Left ventricle myocardium inferior (tissue), 1 donor: ENCODE measurements around the gene ARL6. TPM values are rescaled to one million over a fixed set of nuclear protein-coding genes. Genes with fewer than 3 reads are reported as not detected.

Source experiments
- DNase-seq: peaks from one replicate; pipeline ENCODE4 v3.0.0-alpha.2; 2020
- H3K27ac ChIP-seq: fragments of 200-600 bp; replicated peaks from 2 replicates; pipeline ENCODE4 v1.8.0; 2021
- H3K27me3 ChIP-seq: fragments of 200-600 bp; 2 replicates; pipeline ENCODE4 v1.8.0; 2021; ENCODE audit warnings: low read depth
- H3K36me3 ChIP-seq: fragments of 200-600 bp; 2 replicates; pipeline ENCODE4 v1.8.0; 2021
- H3K4me1 ChIP-seq: fragments of 200-600 bp; 2 replicates; pipeline ENCODE4 v1.8.0; 2021
- H3K4me3 ChIP-seq: fragments of 200-600 bp; 2 replicates; pipeline ENCODE4 v1.8.0; 2021; ENCODE audit warnings: mild to moderate bottlenecking, moderate library complexity
- H3K9me3 ChIP-seq: fragments of 200-600 bp; replicated peaks from 2 replicates; pipeline ENCODE4 v1.8.0; 2021
- intact Hi-C: fragments of 100-400 bp; cut with micrococcal nuclease; formaldehyde crosslinking; loops from one replicate; pipeline ENCODE4 v1.11.0; 2022
- long read RNA-seq: library from polyadenylated mRNA; unstranded; transcript quantifications from one replicate; pipeline ENCODE4 v2.0.0, GENCODE V29; 2021
- total RNA-seq: library from RNA; stranded (reverse); fragmentation: NEBNext Ultra II Directional; extraction: Animal tissue kit (Norgen Biotek cat#: 25700); gene quantifications from one replicate; pipeline ENCODE4 v1.2.1, GENCODE V29; 2021
- TF ChIP-seq, protein P1 (sequence below): fragments of 200-600 bp; IDR thresholded peaks from 2 replicates; pipeline ENCODE4 v1.8.0; 2021; ENCODE audit warnings: antibody characterized with exemption, mild to moderate bottlenecking, borderline replicate concordance
- donor health status: DM: no; HTN: yes; CAD: no; lungs with severe emphysema.

Gene ARL6, protein sequence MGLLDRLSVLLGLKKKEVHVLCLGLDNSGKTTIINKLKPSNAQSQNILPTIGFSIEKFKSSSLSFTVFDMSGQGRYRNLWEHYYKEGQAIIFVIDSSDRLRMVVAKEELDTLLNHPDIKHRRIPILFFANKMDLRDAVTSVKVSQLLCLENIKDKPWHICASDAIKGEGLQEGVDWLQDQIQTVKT
- 3.8 TPM for total RNA-seq
- long read RNA-seq, full-length matches to known transcripts: 7 of 10 reads
- long read RNA-seq, partial matches to known transcripts: 0 of 10 reads
- long read RNA-seq, other reads (novel, unspliced or antisense): 3 of 10 reads

DNA sequence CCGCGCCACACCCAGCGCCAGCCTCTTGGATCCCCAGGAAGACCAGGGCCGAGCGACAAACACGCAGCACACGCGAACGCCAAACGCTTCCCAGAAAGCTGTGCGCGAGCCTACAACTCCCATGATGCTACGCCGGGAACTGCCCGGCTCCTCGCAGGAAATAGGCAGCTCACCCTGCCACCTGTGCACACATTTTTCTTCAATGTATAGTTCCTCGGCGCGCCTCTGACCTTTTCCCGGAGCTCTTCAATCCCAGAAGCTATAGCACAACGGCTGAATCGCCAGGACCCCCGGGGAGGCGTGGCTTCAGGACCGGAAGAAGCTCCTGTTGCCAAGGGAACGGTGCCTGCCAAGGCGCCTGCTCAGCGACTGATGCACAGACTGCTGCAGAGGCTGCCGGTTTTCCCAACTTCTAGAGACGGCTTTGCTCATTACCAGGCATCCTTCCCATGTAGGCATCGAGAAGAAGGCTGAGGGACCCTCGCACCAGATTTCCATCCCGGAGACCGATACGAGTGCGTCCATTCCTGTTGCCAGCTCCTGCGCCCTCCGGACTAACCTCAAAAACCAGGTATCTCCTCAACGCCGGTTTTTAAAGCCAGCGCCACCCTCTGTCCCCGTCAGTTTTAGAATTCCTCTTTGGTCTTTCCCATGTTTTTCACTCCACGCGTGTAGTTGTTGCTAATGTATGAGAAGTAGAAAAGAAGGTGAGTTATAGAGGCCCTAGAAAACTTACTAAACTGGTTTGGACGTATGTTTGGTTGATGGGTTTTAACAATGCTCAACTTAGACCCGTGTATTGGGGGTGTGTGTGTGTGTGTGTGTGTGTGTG lies at the start of gene ARL6:
Gene ARL6 (plus strand): TSS at position 352 of the 832 bp plus-strand sequence. CDS start 3,350 bp downstream, outside the sequence.
- intact Hi-C loops: no loop called here
- no peaks in the 10 kb centered on the region for H3K27me3 ChIP-seq

DNA sequence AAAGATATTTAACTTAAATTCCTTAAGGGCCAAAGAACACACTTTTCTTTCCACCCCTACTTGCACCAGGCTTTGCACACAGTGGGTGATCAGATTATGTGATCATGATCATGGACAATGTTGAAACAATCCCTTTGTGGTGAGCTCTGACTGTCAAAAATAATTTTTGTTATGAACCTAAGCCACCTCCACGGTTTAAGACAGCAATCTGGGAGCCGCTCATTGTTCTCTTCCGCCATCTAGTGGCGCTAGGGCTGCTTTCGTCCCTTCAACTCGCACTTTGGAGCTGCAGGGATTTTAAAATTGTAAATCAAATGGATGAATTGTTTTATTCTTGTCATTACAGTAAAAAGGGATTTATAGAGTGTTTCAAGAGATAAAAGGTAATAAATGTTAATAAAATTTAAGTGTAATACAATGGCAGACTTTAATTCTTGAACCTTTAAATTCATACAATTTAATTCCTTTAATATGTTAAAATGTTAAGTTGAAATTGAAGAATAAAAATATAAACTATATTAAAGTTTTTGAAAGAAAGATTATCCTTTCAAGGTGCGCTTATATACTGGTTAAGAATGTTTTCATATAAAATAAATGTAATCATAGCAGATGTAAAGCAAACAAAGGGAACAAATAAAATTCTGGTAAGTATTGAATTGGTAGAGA lies 45.3 kb upstream of the ARL6 start:
- intact Hi-C loops: no loop called here
- peak; percentile 46 for DNase-seq
- Histone ChIP-seq H3K27ac (no peak overlapping the region), H3K27me3 (no peaks in the 10 kb centered on the region), H3K4me1 (no peaks in the 10 kb centered on the region), H3K9me3 (no peaks in the 10 kb centered on the region), H3K4me3 (no peak overlapping the region), H3K36me3 (no peaks in the 10 kb centered on the region)
- TF ChIP-seq, protein P1, sequence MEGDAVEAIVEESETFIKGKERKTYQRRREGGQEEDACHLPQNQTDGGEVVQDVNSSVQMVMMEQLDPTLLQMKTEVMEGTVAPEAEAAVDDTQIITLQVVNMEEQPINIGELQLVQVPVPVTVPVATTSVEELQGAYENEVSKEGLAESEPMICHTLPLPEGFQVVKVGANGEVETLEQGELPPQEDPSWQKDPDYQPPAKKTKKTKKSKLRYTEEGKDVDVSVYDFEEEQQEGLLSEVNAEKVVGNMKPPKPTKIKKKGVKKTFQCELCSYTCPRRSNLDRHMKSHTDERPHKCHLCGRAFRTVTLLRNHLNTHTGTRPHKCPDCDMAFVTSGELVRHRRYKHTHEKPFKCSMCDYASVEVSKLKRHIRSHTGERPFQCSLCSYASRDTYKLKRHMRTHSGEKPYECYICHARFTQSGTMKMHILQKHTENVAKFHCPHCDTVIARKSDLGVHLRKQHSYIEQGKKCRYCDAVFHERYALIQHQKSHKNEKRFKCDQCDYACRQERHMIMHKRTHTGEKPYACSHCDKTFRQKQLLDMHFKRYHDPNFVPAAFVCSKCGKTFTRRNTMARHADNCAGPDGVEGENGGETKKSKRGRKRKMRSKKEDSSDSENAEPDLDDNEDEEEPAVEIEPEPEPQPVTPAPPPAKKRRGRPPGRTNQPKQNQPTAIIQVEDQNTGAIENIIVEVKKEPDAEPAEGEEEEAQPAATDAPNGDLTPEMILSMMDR: peak; percentile 91

More for the DNA sequence above, at the start of gene ARL6:
- Histone ChIP-seq H3K27ac (peak within 1 kb of the TSS; percentile 81), H3K4me1 (peaks cover 19% of the 10 kb centered on the region), H3K9me3 (no peaks in the 10 kb centered on the region), H3K36me3 (peaks cover 4% of the 10 kb centered on the region), H3K4me3 (peak within 1 kb of the TSS; percentile 89)
- TF ChIP-seq, protein P1: no peak
- DNase-seq: peak; percentile 82

DNA sequence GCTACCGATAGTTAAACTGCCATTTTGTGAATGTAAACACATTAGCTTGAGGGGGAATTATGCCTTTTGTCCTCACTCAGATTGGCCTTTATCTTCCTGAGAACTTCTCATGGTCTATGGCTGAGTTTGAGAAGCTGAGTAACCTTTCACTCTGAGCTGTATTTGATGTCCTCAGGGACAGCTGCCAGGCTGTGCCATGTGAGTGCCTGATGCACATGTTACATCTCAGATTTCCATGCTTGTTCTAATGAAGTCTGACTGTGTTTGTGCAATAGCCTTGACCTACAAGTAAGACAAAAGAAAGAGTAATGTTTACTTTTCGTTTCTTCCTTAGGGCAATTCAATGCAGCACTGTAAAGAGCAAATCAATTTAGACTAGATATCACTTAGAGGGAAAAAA lies 44.1 kb upstream of the ARL6 start:
- DNase-seq: no peak
- H3K4me3 ChIP-seq: no peak overlapping the region
- no peak overlapping the region for H3K27ac ChIP-seq
- H3K36me3 ChIP-seq: no peaks in the 10 kb centered on the region
- intact Hi-C loops: no loop called here
- H3K4me1 ChIP-seq: no peaks in the 10 kb centered on the region
- H3K27me3 ChIP-seq: no peaks in the 10 kb centered on the region
- TF ChIP-seq, protein P1: no peak
- H3K9me3 ChIP-seq: no peaks in the 10 kb centered on the region

DNA sequence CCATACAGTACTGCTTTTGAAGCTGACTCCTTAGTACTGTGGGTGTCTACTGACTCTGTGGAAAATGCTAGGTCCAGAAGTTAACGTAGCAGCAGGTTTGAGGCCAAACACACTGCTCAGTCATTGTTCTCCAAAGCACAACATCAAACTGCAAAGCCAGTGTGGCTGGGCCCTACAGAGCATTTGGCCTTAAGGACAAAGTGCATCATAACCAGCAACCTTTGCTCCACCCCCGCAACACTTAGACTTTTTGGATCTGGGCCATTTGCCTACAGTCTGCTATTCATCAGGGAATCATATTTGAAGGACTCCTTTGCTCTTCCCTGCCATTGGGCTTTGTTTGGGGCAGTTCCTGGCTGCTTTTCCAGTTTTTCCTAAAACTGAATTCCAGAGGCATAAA lies 43.1 kb upstream of the ARL6 start:
- H3K27me3 ChIP-seq: no peaks in the 10 kb centered on the region
- TF ChIP-seq, protein P1: no peak
- no peaks in the 10 kb centered on the region for H3K9me3 ChIP-seq
- no peak for DNase-seq
- intact Hi-C loops: no loop called here
- H3K27ac ChIP-seq: no peak overlapping the region
- no peak overlapping the region for H3K4me3 ChIP-seq
- H3K36me3 ChIP-seq: no peaks in the 10 kb centered on the region
- no peaks in the 10 kb centered on the region for H3K4me1 ChIP-seq

DNA sequence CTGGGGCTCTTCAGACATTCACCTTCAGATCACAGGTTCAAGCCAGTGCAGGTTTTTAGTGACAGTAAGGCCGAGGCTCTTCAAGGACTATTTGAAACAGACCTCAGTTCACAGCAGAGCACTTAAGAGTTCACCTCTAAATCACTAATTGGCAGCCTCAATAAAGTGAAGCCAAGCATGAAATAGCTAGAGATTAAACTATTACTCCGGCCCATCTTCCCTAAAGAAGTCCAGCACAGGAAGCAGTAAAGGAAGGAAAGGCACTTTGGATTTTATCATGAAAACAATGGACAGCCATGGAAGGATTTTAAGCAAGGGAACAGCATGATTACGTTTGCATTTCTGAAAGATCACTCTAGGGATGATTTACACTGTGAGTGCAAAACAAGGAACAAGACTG lies 27.6 kb upstream of the ARL6 start:
- H3K27ac ChIP-seq: no peak overlapping the region
- no peak for DNase-seq
- no peaks in the 10 kb centered on the region for H3K4me1 ChIP-seq
- no peaks in the 10 kb centered on the region for H3K9me3 ChIP-seq
- H3K4me3 ChIP-seq: no peak overlapping the region
- intact Hi-C loops: no loop called here
- no peaks in the 10 kb centered on the region for H3K27me3 ChIP-seq
- no peaks in the 10 kb centered on the region for H3K36me3 ChIP-seq
- TF ChIP-seq, protein P1: no peak
